Measurements from ENCODE around the gene KRTAP27-1. TPM values are rescaled to one million over a fixed set of nuclear protein-coding genes. Genes with fewer than 3 reads are reported as not detected.

Gene KRTAP27-1, protein sequence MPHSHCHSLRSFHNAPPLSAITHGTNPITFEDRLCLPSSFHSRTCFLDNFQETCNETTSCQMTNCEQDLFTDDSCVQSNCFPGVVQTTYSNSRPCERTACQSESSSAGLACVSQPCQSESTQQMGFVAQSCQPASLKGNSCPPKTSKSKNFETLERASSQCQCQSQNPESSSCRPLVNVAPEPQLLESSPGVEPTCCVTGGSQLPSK
- not detected in 5 replicates for total RNA-seq (2022; extraction: Qiagen RNA extraction)

DNA sequence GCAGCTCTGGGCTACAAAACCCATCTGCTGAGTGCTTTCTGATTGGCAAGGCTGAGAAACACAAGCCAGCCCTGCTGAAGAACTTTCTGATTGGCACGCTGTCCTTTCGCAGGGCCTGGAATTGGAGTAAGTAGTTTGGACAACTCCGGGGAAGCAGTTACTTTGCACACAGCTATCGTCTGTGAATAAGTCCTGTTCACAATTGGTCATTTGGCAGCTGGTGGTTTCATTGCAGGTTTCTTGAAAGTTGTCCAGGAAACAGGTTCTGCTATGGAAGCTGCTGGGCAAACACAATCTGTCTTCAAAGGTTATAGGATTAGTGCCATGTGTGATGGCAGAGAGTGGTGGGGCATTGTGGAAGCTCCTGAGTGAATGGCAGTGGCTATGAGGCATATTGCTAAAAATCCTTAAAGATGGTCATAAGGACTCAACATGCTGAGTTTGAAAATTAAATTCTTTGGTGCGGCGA lies at the start of gene KRTAP27-1:
Gene KRTAP27-1, minus strand, starts transcription at position 419 of the 469 bp plus-strand sequence. Its CDS starts 26 bp downstream, at position 393.

DNA sequence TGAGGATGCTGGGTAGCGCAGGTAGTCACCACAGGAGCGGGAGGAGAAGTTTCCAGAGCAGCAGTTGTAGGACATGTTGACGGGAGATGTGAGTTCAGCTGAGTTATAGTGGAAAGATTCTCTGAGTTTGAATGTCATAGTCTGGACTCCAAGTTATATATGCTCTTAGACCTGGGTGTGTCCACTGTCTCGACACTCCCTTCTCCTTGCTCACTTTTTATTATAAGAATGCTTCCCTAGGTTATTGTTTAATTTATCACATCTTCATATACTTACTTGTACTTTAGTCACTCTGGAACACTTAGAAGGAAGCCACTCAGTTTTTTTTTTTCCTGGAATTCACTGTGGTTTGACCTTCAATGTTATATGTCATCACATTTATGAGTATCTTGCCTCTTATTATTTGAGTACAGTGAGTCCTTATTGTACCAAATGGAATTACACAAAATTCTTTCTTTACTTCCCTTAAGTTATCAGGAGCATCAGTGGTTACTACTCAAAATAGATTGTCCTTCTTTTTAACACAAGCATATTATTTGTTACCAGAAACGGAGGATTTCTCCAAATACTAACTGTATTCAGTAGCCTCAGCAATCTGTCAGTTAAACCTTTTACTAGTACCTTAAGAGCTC lies 34.8 kb upstream of the KRTAP27-1 start, which contains the start of gene KRTAP13-2:
Gene KRTAP13-2, minus strand, starts transcription at position 133 of the 632 bp plus-strand sequence. Its CDS starts 58 bp downstream, at position 75.

DNA sequence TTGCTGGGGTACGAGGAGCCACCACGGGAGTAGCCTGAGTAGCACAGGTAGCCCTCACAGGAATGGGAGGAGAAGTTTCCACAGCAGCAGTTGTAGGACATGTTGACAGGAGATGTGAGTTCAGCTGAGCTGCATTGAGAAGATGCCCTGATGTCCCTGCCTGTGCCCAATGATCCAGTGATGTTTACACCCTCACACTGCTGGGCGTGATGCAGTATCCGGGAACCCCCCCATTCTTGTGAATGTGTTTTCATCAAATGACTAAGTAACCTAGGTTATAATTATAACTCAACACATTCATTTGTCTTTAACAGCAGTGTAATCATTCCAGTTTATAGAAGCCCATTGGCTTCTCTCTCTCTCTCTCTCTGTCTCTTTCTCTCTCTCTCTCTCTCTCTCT lies 11.0 kb upstream of the KRTAP27-1 start, which contains the start of gene KRTAP23-1:
Gene KRTAP23-1, minus strand, starts transcription at position 101 of the 400 bp plus-strand sequence. Its CDS starts 0 bp downstream, at position 101.

DNA sequence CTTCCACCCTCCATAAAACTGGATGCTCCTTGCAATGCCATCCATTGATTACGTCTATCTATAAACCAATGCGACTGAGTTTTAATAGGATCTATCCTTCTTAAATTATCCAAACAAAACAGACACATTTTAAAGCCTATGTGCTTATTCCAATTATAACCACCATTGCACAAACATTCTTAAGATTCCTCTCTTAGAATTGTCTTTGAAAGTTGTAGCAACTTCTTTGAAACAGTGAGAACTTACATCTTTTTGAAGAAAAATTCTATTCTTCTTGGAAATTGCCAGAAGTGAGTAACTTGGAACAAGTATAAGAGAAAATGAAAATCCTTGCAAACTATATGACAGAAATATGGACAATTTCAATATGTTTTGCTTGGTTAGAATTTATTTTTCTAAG lies 17.3 kb downstream of the KRTAP27-1 start, which contains the start of gene KRTAP26-1:
Gene KRTAP26-1, minus strand, starts transcription at position 101 of the 400 bp plus-strand sequence. CDS start 280 bp downstream, outside the sequence.

DNA sequence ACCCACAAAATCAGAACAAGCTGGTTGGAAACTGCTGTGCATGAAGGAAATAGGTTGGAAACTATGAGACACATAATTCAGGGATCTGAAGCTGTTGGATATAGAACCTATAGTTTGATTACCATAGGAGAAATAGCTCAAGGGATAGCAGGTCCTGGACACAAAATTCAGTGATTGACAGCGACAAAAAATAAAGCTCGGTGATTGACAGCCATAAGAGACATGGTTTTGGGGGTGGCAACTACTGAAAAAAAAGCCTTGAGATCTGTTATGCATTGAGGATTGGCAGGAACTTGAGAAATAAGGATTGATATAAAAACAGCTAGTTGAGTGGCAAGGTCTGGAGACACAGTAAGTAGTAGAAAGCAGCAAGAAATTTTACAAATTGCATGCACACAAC lies 48.3 kb downstream of the KRTAP27-1 start, which contains the start of gene KRTAP25-1:
Gene KRTAP25-1, minus strand, starts transcription at position 300 of the 400 bp plus-strand sequence. Its CDS starts 24 bp downstream, at position 276.

Other genes starting within 250 kb of the KRTAP27-1 start
- gene CLDN17, start 170.9 kb downstream of the KRTAP27-1 start, total RNA-seq (2022; extraction: Qiagen RNA extraction): not detected in 5 replicates
- gene CLDN8, start 121.6 kb downstream of the KRTAP27-1 start, total RNA-seq (2022; extraction: Qiagen RNA extraction): not detected in 5 replicates
- gene KRTAP24-1, start 54.7 kb downstream of the KRTAP27-1 start, total RNA-seq (2022; extraction: Qiagen RNA extraction): not detected in 5 replicates
- not detected in 5 replicates for gene KRTAP25-1, start 48.2 kb downstream of the KRTAP27-1 start, total RNA-seq (2022; extraction: Qiagen RNA extraction)
- gene KRTAP26-1, start 17.4 kb downstream of the KRTAP27-1 start, total RNA-seq (2022; extraction: Qiagen RNA extraction): not detected in 5 replicates
- not detected in 5 replicates for gene KRTAP23-1, start 10.9 kb upstream of the KRTAP27-1 start, total RNA-seq (2022; extraction: Qiagen RNA extraction)
- gene KRTAP13-2, start 34.6 kb upstream of the KRTAP27-1 start, total RNA-seq (2022; extraction: Qiagen RNA extraction): not detected in 5 replicates
- not detected in 5 replicates for gene KRTAP13-1, start 58.3 kb upstream of the KRTAP27-1 start, total RNA-seq (2022; extraction: Qiagen RNA extraction)
- gene KRTAP13-3, start 88.2 kb upstream of the KRTAP27-1 start, total RNA-seq (2022; extraction: Qiagen RNA extraction): not detected in 5 replicates
- gene KRTAP13-4, start 92.5 kb upstream of the KRTAP27-1 start, total RNA-seq (2022; extraction: Qiagen RNA extraction): not detected in 5 replicates
- gene KRTAP15-1, start 102.6 kb upstream of the KRTAP27-1 start, total RNA-seq (2022; extraction: Qiagen RNA extraction): not detected in 5 replicates
- gene KRTAP19-1, start 142.7 kb upstream of the KRTAP27-1 start, total RNA-seq (2022; extraction: Qiagen RNA extraction): not detected in 5 replicates
- gene KRTAP19-2, start 149.7 kb upstream of the KRTAP27-1 start, total RNA-seq (2022; extraction: Qiagen RNA extraction): not detected in 5 replicates
- gene KRTAP19-3, start 154.3 kb upstream of the KRTAP27-1 start, total RNA-seq (2022; extraction: Qiagen RNA extraction): not detected in 5 replicates
- gene KRTAP19-4, start 159.5 kb upstream of the KRTAP27-1 start, total RNA-seq (2022; extraction: Qiagen RNA extraction): not detected in 5 replicates
- gene KRTAP19-5, start 164.4 kb upstream of the KRTAP27-1 start, total RNA-seq (2022; extraction: Qiagen RNA extraction): not detected in 5 replicates
- not detected in 5 replicates for gene KRTAP19-6, start 204.2 kb upstream of the KRTAP27-1 start, total RNA-seq (2022; extraction: Qiagen RNA extraction)
- gene KRTAP19-7, start 223.6 kb upstream of the KRTAP27-1 start, total RNA-seq (2022; extraction: Qiagen RNA extraction): not detected in 5 replicates

Measured in A549 treated with CORT108297 at 1 μM for 4 hours (cell line).